PC-3 (cell line): Measurements from ENCODE around the gene CRYGS. TPM values are rescaled to one million over a fixed set of nuclear protein-coding genes. Genes with fewer than 3 reads are reported as not detected.

Experiments
- total RNA-seq: library from RNA; depleted of rRNA; stranded (reverse); fragments of >200 nt; gene quantifications from 2 replicates; pipeline ENCODE4 v1.2.3, GENCODE V29; 2014; rRNA removed

Gene CRYGS
- total RNA-seq, 1 experiment from 2014 or later, result 3.4 TPM

Other genes starting within 250 kb of the CRYGS start
- gene DGKG, start 182.1 kb downstream of the CRYGS start, total RNA-seq, result 2.5 and 2.7 TPM in 2 replicates
- 16.6 and 17.0 TPM in 2 replicates for gene TBCCD1, start 23.0 kb upstream of the CRYGS start, total RNA-seq
- gene DNAJB11, start 26.3 kb upstream of the CRYGS start, total RNA-seq, result 117 and 120 TPM in 2 replicates
- not detected in 2 replicates for gene AHSG, start 68.7 kb upstream of the CRYGS start, total RNA-seq
- not detected in 2 replicates for gene FETUB, start 96.0 kb upstream of the CRYGS start, total RNA-seq
- not detected in 2 replicates for gene HRG, start 121.6 kb upstream of the CRYGS start, total RNA-seq
- not detected in 2 replicates for gene KNG1, start 173.0 kb upstream of the CRYGS start, total RNA-seq
- gene EIF4A2, start 239.2 kb upstream of the CRYGS start, total RNA-seq, result 204 and 233 TPM in 2 replicates